GM19463 (cell line): ENCODE results near the gene ANKS3.

Experiments
- ATAC-seq: cut with Tn5 transposase; IDR thresholded peaks from one replicate; pipeline ENCODE4 v1.9.1; 2021; ENCODE audit warnings: mild to moderate bottlenecking, moderate library complexity; ENCODE audit not compliant: unreplicated experiment

Gene ANKS3

DNA sequence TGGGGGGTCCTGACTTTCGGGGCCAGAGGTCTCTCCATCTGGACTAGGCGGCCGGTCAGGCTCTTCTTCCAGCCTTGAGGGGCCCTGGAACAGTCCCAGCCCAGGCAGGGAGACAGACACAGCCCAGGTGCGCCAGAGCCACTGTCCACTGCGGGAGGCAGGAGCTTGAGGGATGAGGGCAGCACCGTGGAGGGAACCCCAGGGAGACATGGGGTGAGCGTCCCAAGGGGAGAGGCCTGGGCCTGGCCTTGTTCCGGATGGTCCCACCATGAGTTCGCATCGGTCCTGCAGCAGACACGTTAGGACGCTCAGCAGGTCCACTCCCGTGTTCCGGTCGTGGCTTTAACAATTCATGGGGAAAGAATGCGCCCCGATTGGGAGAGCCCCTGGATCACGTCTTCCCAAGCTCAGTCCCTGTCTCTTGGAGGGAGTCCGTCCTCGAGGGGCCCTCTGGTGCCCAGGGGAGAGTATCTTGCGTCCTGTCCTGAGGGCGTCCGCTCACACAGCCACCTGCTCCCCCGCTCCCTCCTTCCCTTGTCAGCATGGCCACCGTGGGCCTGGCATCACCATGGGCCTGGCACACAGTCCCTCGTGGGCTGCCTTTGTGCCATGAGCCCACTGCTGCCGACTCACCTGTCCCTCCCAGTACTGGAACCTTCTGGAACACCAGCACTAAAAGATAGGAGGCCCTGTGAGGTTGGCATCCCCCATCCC is 47.4 kb downstream of the ANKS3 start:
- ATAC-seq = no peak

DNA sequence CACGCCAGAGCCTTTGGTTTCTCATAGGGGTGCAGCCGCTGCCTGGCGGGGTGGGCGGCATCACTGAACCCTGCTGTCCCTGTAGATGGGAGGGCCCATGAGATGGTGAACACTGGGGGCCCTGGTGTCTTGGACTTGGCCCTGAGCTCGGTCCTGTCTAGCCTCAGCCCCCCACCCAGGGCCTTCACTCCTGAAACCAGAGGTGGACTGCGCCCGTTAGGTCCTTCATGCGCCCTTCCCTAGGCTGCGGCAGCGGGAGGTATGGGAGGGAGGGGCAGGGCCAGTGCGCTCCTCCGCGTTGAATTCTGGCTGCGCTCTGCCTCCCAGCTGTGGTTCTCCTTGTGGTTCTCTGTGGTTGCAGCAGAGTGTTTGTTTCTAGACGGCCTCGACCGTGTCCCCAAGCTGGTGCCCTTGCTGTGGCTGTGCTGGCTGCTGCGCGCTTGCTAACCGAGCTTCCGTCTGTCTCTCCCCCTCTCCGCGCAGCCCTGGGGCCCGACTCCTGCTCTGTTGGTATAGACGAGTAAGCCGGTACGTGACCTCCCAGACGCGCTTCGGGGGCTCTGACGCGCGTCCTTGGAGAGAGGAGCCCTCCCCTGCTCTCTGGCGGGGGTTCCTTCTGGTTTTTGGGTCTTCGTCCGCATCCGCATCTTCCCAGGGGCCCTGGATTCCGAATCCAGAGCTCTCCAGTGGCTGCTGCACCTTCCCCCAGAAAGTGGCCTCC is 48.1 kb downstream of the ANKS3 start:
- ATAC-seq = no peak

DNA sequence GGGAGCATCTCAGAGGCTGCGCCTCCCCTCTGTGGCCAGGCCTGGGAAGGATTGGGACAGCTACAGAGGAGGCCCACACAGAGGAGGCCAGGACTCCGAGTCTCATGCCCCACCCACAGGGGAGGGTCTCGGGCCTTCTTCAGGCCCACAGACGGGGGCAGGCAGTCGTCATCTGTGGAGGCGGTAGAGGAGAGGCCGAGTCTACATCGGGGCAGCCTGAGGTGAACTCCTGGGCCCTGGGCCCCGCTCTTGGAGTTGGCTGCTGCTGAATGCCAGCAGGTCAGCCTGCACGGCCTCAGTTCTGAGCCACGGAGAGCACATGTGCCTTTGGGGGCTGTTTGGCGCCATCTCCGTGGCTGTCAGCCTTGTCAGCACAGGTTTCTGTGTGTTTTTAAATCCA is 48.8 kb downstream of the ANKS3 start:
- ATAC-seq = no peak

DNA sequence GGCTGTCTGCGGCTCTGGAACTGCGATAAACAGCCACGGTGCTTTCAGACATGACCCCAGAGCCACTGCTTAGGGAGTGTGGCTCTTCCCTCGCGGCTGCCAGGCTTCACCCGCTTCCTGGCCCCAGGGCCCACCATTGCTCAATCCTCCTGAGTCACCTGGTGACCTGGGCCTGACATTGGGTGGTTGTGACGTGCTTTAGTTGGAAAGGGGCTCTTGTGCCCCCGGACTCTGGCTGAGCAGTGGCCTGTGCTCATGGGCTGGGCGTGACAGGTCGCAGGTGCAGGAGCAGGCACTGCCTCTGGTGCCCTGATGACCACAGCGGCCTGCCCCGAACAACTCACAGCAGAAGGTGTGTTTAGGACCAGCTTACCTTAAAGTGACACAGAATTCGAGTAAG is 49.3 kb downstream of the ANKS3 start:
- ATAC-seq = no peak

DNA sequence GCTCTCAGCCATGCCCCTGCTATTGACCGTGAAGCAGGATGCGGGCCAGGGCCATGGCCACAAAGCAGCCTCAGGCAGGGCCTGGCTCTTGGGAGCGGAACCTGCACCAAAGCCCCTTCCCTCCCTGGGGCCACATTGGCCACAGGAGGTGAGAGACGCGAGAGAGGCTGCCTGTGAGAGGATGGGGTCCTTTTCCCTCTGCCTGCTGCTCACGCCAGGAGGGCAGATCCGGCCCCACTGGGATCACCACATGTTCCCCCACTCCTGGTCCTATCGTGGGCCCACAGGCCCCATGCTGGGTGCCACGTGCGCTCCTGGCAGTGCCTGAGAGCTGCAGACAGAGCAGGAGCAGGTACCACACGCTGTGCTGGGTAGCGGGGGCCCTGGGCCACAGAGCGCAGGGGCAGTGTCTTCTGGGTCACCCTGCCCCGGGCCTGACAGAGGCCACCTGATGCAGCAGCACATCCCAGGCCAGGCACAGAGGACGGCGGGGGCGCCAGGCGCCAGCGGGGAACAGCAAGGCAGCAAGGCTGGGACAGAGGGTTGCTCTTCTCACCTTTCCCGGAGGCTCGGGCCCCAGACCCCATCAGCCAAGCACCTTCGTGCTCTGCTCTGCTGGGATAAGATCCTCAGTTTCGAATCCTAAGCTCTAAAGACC is 49.9 kb downstream of the ANKS3 start:
- no peak for ATAC-seq

DNA sequence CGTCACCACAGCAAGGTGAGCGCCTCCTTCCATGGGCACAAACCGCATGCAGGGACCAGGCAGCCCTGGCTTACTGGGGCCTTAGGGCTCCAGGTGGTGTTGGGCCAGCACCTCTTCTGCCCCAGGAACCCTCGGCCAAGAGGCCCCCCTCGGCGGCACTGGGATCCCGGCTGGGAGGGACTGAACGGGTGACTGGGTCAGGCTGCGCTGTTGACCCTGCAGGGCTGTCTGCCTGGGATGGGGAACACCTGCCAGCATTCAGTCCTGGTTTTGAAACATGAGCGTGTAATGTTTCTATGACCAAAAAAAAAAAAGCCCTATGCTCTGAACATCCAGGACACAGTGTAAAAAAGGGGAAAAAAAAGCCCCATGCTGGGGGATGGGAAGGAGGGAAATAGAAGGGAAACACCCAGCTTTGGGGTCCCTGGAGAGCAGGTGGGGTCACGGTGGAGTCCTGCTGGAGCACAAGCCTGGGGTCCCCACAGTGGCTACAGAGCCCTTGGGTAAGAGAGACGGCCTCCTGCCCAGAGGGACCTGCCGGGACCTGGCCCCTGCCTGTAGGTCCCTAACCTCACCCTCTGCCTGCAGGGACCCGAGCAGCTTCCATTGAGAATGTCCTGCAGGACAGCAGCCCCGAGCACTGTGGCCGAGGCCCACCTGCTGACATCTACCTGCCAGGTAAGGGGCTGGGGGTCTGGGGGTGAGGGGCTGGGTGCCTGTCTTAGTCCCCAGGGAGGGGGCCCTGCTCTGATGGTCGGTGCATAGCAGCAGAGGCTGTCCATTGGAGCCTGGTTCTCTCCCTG is 50.6 kb downstream of the ANKS3 start:
- no peak for ATAC-seq

DNA sequence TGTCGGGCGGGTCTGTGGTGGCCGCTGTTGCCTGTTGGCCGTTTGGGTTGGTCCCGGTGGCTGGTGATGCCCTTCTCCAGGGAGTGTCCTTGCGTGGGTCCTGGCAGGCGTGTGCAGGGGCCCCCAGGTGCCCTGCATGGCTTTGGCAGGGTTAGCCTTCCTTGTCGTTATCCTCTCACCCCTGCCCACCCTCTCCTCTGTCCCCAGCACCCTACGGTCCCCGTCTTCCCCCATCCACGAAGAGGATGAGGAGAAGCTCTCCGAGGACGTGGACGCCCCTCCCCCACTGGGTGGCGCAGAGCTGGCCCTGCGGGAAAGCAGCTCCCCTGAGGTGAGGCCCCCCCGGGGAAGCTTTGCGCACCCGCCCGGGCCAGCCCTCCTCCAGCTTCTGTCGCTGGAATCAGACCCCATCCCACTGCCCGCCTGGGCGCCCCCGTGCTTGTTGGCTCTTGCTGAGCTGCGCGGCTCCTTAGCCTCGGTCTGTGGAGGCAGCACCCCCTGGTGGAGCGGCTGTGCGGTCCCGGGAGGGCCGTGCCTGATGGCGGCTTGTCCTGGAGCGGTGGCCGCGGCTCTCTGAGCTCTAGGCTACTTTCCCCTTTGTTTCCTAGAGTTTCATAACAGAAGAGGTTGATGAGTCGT is 51.3 kb downstream of the ANKS3 start:
- ATAC-seq = no peak

DNA sequence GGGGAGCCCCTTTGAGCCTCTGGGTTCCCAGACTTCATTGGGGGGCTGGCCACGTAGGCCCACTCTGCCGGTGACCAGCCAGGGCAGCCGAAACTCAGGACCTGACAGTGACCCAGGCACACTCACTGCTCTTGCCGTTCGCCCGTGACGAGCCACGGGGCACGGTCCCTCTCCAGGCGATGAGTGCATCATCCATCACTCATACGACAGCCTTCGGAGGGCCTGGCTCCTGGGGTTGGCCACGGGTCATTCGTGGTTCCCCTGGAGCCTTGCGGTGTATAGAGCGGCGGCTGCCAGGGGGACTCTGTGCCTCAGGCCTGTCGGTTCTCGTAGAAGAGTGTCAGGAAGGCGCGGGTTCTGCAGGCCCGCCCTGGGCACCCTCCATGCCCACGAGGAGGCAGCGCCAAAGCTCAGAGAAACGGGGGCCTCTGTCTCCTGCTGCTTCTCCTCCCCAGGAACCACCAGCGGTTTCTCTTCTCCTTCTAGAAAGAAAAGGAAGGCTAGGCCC is 51.9 kb downstream of the ANKS3 start:
- ATAC-seq = no peak

DNA sequence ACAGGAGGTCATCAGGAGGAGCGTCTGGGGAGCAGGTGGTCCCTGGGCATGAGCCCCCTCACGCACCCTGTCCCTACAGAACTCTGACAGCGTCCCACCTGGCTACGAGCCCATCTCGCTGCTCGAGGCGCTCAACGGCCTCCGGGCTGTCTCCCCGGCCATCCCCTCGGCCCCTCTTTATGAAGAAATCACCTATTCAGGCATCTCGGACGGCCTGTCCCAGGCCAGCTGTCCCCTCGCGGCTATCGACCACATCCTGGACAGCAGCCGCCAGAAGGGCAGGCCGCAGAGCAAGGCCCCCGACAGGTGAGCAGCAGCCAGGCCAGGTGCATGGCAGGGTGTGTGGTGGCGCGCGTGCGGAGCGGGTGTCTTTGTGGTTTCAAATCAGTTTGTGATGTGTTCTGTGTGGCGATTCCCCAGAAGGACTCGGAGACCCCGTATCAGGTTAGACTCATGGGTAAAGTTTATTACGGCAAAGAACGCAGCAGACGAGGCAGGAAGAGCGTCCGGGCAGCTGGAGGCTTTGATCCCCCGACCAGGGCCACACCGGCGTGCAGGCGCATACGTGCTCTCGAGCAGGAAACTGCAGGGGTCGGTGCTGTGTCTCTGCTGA is 52.5 kb downstream of the ANKS3 start:
- ATAC-seq = no peak

DNA sequence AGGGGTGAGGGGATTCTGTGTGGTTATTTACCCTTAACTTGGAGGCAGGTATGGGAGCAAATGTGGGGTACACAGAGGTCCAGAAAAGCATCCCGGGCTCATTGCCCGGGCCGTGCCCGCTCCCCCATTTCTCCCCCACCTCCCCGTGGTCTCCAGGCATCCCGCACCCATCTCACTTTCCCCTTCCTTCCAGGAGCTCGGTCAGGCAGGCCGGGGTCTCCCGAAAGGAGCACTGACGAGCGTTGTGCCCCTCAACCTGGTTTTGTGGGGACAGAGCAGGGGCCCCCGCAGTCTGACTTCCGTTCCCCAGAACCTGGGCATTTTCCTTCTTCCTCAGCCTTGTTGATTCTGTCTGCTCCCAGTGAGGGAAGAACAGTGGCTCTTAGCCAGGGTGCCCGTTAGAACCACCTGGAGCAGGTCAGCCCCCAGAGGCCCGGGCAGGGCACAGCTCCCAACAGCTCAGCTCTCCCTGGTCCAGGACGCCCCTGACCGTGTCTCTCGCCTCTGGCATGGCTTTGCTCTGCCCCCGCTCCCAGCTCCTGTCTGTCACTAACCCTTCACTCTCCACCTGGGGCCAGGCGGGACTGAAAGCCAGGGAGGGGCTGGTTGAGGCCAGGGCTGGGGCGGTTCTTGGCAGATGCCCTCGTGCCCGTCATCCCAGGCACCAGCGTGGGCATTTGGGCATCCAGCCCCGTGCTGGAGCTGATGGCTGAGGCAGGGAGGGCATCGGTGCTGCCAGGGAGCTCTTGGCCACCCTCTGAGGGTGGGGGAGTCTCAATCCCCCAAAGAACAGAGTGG is 53.2 kb downstream of the ANKS3 start:
- ATAC-seq = no peak

DNA sequence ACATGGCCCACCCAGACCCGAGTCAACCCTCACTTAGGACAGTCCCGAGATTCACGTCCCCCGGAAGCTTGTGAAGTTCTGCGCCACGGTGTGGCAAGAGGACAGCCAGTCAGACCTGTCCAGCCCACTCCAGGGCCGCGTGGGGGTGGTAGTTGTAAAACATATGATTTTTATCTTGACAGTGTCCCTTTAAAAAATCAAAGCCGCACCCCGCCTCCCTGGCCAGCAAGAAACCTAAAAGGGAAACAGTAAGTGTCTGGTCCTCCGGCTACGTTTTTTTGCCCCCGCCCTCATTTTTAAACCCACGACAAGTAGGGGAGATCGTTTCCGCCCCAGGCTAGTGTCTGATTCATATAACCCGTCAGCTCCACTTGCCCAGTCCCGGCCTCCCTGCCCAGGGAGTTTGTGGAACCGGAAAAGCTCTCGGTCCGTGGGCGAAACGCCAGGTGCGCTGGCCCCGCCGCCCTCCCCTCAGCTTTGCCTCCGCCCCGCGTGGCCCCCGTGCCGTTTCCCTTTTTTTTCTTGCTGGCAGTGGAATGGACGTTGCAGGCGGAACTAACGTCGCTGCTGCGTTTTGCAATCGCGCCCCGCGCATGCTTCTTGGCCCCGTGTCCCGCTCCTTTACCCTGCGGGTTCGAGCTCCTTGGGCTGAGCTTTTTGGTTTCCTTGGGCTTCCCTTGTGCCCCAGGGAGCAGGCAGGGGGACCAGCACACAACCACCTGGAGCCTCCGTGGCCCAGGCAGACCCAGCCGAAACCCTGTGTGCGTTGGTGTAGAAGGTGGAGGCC is 54.0 kb downstream of the ANKS3 start:
- ATAC-seq = no peak

DNA sequence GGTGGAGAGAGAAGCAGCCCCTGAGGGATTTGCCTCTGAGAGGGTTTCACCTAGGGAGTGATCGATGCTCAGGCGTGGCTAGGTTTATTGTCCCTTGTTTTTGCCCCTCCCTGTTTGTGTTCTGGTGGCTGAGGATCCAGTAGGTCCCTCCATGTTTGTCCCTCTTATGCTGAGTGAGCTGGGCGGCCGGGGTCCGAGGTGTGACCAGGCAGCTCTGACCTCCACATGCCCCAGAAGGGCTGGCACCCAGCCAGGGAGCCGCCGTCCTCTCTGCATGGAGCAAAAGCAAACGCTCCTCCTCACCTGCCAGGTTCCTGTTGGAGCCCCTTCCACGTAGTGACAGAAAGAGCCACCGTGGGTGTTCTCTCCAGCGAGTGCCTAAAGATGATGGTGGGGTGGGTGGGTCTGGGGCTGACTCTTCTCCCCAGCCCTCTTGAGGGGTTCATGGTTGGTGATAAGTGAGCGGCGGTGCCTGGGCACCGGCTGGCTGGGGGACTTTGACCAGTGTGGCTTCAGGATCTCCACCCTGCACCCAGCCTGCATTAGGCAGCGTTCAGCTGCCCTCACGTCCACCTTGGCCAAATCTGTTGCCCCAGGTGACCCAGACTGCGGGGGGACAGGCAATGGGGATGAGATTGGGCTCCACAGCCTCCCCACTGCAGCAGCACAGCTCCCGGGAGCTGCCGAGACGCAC is 54.8 kb downstream of the ANKS3 start:
- ATAC-seq = no peak

DNA sequence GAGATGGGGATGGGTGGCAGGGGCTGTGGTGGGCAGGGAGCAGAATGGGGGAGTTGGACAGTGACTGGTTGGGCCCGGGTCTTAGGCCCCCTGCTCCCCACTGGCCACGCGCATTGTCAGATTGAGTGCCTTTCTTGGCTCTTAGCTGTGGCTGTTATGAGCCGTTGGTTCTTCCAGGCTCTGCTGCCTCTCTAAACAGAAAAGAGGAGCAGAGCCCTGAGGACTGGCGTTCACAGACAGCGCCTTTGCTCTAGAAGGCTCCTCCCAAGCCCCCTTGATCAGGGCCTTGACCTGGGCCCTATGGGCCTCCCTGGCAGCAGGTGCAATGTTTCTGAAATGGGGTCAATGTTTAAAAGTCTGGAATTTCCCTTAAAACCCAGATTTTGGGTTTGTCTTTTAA is 55.5 kb downstream of the ANKS3 start:
- ATAC-seq = no peak

DNA sequence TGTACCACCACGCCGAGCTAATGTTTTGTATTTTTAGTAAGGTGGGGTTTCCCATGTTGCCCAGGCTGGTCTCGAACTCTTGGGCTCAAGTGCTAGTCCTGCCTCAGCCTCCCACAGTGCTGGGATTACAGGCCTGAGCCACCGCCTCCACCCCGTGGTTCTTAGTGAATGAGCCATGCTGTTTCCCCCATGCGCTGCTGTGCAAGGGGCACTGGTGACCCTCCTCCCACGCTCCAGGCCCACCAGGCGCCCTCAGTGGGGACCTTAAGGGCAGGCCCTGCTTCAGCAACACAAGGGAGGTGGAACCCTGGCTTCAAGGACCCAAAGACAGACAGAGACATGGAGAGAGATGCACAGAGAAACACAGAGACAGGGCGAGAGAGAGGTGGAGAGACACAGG is 56.1 kb downstream of the ANKS3 start:
- ATAC-seq = no peak

DNA sequence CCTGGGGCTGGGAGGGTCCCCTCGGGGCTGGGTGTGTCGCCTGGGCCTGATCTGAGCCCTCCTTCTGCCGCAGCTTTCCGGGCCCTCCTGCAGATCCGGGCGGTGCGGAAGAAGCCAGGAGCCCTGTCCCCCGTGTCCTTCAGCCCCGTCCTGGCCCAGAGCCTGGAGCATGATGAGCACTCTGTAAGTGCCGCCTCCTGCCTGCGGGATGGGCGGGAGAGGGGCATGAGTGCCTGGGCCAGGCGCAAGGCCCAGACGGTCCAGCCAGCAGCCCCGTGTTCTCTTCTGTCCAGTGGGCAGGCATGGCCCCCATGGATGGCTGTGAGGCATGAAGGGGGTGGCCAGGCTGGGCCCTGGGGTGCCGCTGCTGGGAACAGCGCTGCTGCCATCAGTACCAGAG is 56.7 kb downstream of the ANKS3 start:
- no peak for ATAC-seq

DNA sequence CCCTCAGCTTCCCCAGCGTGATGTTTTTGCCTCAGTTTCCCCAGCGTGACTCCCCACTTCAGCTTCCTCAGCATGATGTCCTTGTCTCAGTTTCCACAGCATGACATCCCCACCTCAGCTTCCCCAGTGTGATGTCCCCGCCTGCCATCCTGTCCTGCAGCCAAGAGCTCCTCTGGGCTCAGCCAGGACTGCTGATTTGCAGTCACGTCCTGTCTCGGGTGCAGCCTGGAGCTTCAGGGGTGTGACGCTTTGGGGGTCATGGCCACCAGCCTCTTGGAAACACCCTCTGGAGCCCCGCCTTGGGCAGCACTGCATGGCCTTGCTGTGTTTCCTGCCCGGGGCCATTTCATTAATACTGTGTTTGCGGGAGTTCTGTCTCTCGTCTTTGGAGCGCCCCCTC is 57.2 kb downstream of the ANKS3 start:
- ATAC-seq = no peak

DNA sequence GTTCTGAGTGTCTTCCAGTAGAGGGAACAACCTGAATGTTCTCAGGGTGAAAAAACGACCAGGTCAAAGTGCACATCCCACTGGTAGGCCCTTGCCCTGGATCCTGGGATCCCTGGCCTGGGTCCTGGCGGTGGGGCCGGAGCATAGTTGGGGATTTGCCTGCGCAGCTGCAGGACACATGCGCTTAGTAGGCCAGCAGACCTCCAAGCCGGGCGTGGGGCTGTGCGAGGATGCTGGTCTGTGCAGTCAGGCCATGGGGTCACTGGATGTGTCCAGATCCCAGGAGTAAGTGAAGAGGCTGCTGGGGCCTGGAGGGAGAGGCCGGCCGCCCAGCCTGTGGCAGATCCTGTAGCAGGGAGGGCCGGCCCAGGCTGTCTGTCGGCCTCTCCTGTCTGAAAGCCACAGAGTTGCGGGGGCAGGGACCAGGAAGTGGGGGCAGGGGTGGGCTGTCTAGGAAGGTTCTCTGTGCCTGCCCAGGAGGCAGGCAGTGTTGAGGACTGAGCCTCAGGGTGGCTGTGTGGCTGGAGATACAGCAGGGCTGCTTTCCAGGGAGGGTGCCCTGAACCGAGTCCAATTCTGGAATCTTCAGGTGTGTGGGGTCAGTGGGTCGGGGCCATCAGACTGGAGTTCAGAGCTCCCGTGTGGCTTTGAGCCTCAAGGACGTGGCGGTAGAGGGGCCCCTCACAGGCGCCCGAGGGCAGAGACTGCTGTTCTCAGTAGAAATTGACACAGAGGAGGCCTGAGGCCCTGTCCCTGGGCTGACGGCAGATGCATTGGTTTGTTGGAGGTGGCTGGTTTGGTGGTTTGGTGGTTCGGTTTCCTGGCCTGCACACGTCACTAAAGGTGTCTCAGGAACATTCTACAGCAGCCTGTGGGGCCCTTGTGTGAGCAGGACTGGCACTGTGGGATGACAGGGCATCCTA is 57.9 kb downstream of the ANKS3 start:
- no peak for ATAC-seq
